Epidermal melanocyte (primary cell): Measurements from ENCODE around the gene OR51L1.

Experiments
- DNase-seq: peaks from one replicate; pipeline ENCODE4 v3.0.0; 2011; ENCODE audit warnings: low spot score; ENCODE audit not compliant: insufficient read length

The OR51L1 gene

GRCh38 chr11:5046226-5046625, 51.6 kb downstream of the OR51L1 start, which contains the start of gene OR52J3:
Gene OR52J3 (plus strand): TSS chr11:5046526. CDS start chr11:5046526, 0 bp downstream.
- no peak for DNase-seq

- no peak for DNase-seq
These were observed 52.2 kb downstream of the OR51L1 start for GRCh38 chr11:5046754-5047330.
